GM12873 (cell line): ENCODE data around the gene FAHD1.

Source experiments
- TF ChIP-seq, protein P1 (sequence below): IDR thresholded peaks from 2 replicates; pipeline ENCODE4 v1.5.1; 2012; ENCODE audit warnings: low read depth, mild to moderate bottlenecking, moderate library complexity, low read length, control low read depth; ENCODE audit not compliant: insufficient read depth; ENCODE audit errors: missing control alignments

Gene FAHD1

DNA sequence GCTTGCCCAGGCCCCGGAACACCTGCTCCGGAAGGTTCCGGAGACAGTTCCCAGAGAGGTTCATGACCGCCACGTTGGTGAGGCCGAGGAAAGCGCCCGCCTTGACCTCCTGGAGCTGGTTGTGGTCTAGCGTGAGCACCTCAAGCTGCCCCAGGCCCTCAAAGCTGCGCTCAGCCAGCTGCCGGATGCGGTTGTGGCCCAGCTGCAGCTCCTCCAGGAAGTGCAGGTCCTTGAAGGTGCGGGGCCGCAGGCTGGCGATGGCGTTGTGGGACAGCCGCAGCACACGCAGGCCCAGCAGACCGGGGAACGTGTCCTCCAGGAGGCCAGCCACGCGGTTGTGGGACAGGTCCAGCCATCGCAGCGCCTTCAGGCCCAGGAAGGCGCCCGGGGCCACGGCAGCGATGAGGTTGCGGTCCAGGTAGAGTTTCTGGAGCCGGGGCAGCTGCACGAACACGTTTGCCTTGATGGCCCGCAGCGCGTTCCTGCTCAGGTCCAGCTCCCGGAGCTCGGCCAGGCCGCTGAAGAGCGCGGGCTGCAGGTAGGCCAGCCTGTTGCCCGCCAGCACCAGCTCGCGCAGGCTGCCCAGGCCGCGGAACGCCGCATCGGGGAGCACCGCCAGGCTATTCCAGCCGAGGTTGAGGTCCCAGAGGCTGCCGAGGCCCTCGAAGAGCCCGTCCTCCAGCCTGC is 35.6 kb upstream of the FAHD1 start:
- TF ChIP-seq, protein P1, sequence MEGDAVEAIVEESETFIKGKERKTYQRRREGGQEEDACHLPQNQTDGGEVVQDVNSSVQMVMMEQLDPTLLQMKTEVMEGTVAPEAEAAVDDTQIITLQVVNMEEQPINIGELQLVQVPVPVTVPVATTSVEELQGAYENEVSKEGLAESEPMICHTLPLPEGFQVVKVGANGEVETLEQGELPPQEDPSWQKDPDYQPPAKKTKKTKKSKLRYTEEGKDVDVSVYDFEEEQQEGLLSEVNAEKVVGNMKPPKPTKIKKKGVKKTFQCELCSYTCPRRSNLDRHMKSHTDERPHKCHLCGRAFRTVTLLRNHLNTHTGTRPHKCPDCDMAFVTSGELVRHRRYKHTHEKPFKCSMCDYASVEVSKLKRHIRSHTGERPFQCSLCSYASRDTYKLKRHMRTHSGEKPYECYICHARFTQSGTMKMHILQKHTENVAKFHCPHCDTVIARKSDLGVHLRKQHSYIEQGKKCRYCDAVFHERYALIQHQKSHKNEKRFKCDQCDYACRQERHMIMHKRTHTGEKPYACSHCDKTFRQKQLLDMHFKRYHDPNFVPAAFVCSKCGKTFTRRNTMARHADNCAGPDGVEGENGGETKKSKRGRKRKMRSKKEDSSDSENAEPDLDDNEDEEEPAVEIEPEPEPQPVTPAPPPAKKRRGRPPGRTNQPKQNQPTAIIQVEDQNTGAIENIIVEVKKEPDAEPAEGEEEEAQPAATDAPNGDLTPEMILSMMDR = no peak

DNA sequence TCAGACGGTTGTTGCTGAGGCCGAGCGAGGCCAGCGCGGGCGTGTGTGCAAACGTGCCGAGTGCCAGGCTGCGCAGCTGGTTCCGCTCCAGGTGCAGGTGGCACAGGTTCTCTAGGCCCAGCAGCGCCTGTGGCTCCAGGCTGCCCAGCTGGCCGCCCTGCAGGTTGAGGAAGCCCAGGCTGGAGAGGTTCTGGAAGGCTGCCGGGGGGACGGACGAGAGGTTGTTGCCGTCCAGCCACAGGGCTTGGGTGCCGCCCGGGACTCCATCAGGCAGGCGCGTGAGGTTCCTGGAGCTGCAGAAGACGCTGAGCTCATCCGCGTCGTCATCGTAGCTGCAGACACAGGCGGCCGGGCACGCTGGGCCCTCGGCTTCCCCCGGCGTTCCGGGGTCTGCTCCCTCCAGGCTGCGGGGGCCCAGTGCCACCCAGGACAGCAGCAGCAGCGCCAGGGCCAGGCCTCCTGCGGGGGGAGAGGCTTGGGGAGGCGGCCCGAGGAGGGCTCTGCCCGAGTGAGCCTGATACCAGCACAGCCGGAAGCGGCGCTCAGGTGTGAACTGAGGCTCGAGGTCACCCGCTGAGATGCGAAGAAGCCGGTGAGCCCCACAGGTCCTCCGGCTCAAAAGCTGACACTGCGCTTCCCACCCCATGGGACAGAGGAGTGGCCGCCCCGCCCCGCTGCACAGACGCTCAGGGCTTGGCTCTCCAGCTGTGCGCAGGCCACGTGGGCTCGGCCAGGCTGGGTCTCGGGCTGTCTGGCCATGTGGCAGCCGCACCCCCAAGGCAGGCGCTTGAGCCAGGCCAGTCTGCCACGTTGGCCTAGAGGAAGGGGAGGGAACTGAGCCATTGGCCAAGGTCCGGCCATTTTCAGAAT is 34.8 kb upstream of the FAHD1 start:
- TF ChIP-seq, protein P1 = no peak

DNA sequence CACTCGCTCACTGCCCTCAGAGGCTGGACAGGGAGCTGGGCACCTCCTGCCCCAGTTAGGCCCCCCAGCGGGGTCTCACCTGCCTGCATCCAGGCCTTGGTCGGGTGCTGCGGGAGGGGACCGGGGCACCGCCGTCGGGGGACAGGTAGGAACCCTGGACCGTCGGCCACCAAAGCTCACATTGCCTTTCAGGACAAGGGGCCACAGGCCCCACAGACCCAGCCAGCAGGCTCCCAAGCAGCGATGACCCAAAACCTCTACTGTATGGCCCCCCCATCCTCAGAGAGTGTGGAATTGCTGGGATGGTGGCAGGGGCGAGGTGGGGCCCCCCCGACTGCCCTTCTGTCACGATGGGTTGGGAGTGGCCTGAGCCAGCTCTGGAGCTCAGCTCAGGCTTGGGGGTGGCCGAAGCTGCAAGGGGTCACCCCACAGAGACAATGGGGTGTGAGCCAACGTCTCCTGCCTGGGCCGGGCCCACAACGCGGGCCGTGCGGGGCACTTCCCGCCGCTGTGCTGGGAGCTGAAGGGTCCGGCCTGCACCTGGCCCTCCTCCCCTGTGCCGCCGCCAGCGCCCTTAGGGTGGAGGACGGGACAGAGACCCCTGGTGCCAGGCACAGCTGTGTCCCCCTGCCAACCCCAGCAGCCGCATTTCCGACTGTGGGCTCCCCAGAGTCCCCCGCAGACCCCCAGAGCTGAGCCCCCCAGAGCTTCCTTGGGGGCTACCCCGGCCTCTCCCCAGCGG is 34.0 kb upstream of the FAHD1 start:
- TF ChIP-seq, protein P1 = no peak

DNA sequence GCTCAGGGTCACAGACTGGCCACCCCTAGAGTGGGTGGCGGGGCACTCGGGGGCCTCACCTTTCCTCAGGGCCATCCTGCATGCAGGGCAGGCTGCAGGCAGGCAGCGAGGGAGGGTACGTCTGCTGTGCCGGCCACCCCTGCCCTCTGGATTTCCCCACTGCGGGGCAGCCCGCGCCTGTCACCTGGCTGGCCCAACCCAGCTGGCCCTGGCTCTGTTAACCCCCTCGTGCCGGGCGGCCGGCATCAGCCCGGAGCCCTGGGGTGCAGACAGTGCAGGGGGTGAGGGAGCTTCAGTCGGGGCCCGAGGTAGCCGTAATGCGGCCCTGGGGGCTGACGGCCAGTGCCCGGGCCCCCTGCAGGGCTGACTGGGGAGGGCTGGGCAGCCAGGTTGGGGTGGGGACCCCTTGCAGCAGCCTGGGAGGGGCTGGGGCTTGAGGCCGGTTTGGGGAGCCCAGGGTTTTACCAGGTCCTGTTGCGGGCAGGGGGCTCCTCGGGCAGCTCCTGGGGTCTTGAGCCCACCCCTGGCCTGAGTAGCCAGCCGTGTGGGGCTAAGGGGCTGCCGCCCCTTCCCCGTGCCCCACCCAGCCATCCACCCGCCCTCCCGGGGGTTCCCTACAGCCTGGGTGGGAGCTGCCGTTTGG is 33.3 kb upstream of the FAHD1 start, which contains the start of gene IGFALS:
TSS of gene IGFALS (minus strand) at position 128 of the 643 bp plus-strand sequence. CDS start at position 75, 53 bp downstream.
- TF ChIP-seq, protein P1 = no peak

DNA sequence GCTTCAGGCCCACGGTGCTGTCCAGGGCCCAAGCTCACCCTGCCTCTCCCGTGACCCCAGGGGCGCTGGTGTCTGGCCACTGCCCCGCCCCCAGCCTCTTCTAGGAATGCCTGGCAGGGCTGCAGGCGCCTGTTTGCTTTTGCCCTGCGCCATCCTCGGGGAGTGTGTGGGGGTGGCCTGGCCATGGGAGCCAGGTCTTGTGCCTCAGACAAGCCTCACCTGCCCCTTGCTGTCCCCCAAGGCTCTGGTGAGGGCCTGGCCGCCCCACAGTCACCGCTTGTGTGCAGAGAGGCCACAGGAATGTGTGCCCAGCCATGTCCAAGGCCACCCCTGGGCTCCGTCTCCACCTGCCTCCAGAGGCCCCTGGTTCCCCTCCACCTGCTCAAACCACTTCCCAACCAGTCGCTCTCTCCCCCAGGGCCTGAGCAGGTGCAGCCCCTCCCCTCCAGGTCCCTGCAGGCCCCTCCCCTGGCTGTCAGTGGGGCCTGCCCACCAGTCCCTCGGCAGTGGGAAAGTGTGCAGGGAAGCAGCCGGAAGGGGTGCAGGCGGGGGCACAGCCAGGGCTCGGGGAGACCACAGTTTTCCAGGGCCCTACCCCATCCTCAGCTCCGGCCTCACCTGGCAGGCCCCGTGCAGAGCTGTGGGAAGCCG is 32.7 kb upstream of the FAHD1 start:
- TF ChIP-seq, protein P1 = no peak

DNA sequence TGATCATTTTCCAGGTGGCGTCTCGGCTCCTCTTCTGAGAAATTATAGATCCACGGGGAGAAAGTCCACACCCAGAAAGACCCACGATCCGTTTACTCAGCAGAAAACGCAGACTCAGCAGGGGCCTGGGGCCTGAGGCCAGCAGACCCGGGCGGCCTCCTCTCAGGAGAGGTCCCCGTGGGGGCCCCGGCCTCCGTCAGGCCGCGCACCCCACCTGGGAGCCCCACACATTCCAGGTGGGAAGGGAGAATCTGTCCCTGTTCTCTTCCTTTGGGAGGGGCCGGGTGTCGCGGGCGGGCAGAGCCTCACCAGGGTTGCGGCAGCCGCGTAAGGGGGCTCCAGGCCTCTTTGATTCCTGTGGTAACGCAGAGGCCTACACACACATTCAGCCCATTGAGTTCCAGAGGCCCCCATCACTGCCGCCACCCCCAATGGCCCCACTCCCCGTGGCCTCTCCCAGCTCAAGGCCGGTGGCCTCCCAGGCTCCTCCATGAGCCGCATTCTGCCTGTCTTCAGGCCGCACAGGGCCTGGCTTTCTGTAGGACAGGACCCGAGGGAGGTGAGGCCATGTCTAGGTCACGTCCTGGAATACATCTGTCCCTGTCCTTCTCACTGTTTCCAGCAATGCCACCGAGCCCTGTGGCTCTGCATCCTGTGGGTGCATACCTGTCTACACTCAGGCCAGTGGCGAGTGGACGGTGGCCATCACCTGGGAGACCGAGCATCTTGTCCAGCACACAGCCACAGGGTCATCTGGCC is 31.9 kb upstream of the FAHD1 start:
- TF ChIP-seq, protein P1 = no peak
